Activated naive CD8-positive, alpha-beta T cell treated with anti-CD3 and anti-CD28 coated beads, Interleukin-2, amount 50 U/mL, for 24 hours (primary cell): ENCODE results near the gene ROMO1.

Experiments used
- ATAC-seq: fragments of 150-1000 bp; cut with Tn5 transposase; one replicate; pipeline ENCODE4 v1.10.0; 2021
- DNase-seq: peaks from one replicate; pipeline ENCODE4 v3.0.0; 2021
- H3K27ac Mint-ChIP-seq: one replicate; pipeline ENCODE4 v1.8.0; 2021; ENCODE audit warnings: mild to moderate bottlenecking, mixed read lengths
- H3K27me3 Mint-ChIP-seq: one replicate; pipeline ENCODE4 v1.8.0; 2021; ENCODE audit warnings: mixed read lengths
- H3K36me3 Mint-ChIP-seq: one replicate; pipeline ENCODE4 v1.8.0; 2021; ENCODE audit warnings: low read depth, mixed read lengths
- H3K4me1 Mint-ChIP-seq: one replicate; pipeline ENCODE4 v1.8.0; 2021; ENCODE audit warnings: mixed read lengths
- H3K4me3 Mint-ChIP-seq: one replicate; pipeline ENCODE4 v1.8.0; 2021; ENCODE audit warnings: mild to moderate bottlenecking, moderate library complexity, mixed read lengths
- H3K9me3 Mint-ChIP-seq: one replicate; pipeline ENCODE4 v1.8.0; 2021; ENCODE audit warnings: mixed read lengths

ROMO1 gene

DNA sequence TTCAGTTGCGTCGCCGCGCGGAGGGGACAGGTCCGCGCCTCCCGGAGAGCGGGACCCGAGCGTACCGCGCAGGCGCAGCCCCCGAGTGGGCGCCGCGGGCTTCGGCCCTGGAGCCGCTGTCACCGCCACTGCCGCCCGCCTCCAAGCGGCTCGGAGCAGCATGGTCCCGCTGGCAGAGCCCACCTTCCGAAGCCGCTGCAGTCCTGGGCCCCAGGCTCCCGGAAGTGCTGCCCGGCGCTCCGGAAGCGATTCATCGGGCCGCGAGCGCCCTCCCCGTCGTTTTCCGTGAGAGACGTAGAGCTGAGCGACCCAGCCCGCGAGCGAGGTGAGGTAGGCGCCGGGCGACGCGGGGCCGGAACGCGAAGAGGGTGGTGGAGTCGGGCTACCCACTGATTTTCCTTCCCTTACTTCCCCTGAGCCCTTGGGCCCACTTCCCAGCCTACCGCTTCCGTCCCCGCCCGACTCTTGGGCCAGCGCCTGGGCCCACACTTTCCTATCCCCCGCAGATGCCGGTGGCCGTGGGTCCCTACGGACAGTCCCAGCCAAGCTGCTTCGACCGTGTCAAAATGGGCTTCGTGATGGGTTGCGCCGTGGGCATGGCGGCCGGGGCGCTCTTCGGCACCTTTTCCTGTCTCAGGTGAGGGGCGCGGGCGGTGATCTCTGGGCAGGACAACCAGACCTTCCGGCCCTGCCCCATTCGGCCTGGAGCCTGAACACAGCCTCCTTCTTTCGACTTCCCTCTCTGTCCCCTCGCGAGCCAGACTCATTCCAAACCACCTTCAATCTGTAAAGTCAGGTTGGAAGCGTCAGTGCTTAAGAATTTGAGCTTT lies at the start of gene ROMO1, which contains the start of gene NFS1:
TSS of gene ROMO1 (plus strand) at position 279 of the 830 bp plus-strand sequence. CDS start at position 507, 228 bp downstream.
TSS of gene NFS1 (minus strand) at position 226 of the 830 bp plus-strand sequence. CDS start at position 162, 64 bp downstream.
- peak; percentile 89 for DNase-seq
- H3K27ac Mint-ChIP-seq, result peak within 1 kb of the TSS; percentile 97

DNA sequence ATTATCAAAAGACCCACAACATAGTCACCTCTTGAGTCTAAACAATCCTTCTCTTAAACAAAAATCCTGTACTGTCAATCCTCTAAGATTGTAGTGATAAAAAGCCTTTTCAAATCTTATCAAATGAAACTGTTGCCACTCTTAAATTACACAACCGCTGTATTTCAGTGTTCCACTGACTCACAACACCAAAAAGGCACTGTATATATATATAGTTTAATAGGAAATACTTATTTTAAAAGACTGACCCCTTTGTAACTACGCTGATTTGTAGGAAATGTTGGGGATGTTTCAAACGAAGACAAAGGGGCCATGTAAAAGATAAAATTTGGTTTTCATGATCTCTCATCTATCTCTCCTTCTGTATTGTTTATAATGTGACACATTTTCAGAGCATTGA lies 48.6 kb upstream of the ROMO1 start:
- Mint-ChIP-seq H3K36me3 (peaks cover 39% of the 10 kb centered on the region), H3K9me3 (no peaks in the 10 kb centered on the region), H3K27ac (no peak overlapping the region), H3K4me3 (no peak overlapping the region), H3K4me1 (peaks cover 57% of the 10 kb centered on the region), H3K27me3 (no peaks in the 10 kb centered on the region)
- ATAC-seq, result no peak
- no peak for DNase-seq

More for the DNA sequence above, at the start of gene ROMO1, which contains the start of gene NFS1:
- Mint-ChIP-seq H3K36me3 (peaks cover 56% of the 10 kb centered on the region), H3K9me3 (no peaks in the 10 kb centered on the region), H3K4me3 (peak within 1 kb of the TSS; percentile 96), H3K27me3 (no peaks in the 10 kb centered on the region), H3K4me1 (peaks cover 47% of the 10 kb centered on the region)
- peak; percentile 93 for ATAC-seq

DNA sequence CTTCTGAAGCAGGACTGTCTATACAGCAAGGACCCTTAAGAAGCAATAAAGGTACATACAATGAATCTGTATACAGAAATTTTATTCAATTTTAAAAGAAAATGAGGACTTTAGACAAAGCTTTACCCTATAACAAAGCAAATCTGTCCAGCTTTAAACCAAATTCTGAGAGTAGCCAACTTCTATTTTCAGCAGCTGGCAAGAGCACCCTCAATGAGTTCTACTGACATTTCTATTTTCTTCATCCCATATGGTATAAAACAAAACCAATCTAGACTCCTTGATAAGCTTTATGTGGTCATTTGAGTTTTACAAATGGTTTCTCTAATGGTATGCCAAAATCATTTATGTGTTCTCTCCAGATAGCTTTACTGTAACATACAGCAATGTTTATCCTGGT lies 47.2 kb upstream of the ROMO1 start:
- peaks cover 59% of the 10 kb centered on the region for H3K4me1 Mint-ChIP-seq
- no peak overlapping the region for H3K27ac Mint-ChIP-seq
- H3K9me3 Mint-ChIP-seq, result no peaks in the 10 kb centered on the region
- peaks cover 43% of the 10 kb centered on the region for H3K36me3 Mint-ChIP-seq
- no peak for ATAC-seq
- H3K4me3 Mint-ChIP-seq, result no peak overlapping the region
- DNase-seq, result no peak
- no peaks in the 10 kb centered on the region for H3K27me3 Mint-ChIP-seq

DNA sequence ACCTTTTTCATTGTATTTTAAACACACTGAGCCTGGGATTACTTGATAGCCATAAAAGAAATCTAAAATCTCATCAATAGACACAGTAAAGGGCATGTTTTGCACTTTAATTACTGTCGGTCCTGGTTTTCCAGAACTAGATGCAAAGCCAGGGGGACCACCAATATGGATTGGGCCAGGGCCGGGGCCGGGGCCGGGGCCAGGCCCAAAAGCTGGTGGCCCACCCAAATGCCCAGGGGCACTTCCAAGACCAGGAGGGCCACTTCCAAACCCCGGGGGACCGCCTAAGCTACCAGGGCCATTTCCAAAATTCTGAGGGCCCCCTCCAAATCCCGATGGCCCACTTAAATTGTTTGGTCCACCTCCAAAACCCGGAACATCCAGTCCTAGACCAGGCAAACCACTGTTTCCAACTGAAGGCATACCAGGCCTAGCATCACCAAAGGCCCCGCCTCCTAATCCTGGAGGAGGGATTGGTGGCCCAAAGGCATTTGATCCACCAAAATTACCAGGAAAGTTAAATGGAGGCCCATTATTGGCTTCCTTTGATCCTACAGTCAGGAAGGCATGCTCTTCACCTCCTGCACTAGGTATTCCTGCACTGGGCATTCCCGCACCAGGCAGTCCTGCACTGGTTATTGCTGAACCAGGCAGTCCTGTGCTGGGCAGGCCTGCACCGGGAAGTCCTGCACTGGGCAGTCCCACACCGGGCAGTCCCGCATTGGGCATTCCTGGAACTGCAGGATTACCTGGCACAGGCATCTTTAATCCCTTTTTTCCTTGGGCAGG lies 46.4 kb upstream of the ROMO1 start:
- no peak overlapping the region for H3K4me3 Mint-ChIP-seq
- peaks cover 46% of the 10 kb centered on the region for H3K36me3 Mint-ChIP-seq
- no peak for DNase-seq
- H3K27me3 Mint-ChIP-seq, result no peaks in the 10 kb centered on the region
- ATAC-seq, result no peak
- peaks cover 62% of the 10 kb centered on the region for H3K4me1 Mint-ChIP-seq
- H3K9me3 Mint-ChIP-seq, result no peaks in the 10 kb centered on the region
- no peak overlapping the region for H3K27ac Mint-ChIP-seq

DNA sequence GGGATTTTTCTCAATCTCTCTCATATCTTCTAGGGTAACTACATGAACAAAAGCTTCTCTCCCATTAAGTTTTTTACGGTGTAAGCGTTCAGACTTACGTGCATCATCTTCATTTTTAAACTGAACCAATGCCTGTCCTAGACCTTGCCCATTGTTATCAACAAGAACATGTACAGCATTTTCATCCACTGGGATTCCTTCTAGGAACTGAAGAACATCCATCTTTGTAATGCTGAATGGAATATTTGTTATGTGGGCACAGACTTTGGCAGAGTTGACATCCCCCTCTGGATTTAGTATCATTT lies 45.8 kb upstream of the ROMO1 start:
- ATAC-seq, result no peak
- peaks cover 61% of the 10 kb centered on the region for H3K4me1 Mint-ChIP-seq
- H3K9me3 Mint-ChIP-seq, result no peaks in the 10 kb centered on the region
- H3K27ac Mint-ChIP-seq, result no peak overlapping the region
- DNase-seq, result no peak
- H3K36me3 Mint-ChIP-seq, result peaks cover 45% of the 10 kb centered on the region
- no peak overlapping the region for H3K4me3 Mint-ChIP-seq
- H3K27me3 Mint-ChIP-seq, result no peaks in the 10 kb centered on the region

DNA sequence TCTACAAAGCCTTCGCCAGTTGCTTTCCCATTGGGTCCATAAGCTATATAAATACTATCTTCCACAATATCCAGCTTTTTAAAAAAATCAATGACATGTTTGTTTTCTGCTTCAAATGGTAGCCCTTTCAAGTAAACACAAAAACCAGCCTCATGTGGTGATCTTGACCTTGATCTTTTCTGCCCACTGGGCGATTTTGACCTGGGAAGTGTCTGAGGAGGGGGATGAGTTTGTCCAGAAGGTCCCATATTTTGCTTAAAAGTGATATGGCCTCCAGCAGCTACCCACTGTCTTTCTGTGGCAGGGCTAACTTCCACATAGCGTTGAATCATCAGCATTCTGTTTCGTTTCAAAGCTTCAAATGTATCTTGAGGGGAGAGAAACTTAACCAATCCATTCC lies 45.3 kb upstream of the ROMO1 start:
- Mint-ChIP-seq H3K27ac (no peak overlapping the region), H3K36me3 (peaks cover 43% of the 10 kb centered on the region), H3K27me3 (no peaks in the 10 kb centered on the region), H3K9me3 (no peaks in the 10 kb centered on the region), H3K4me3 (no peak overlapping the region), H3K4me1 (peaks cover 63% of the 10 kb centered on the region)
- ATAC-seq (no peak), DNase-seq (no peak)

DNA sequence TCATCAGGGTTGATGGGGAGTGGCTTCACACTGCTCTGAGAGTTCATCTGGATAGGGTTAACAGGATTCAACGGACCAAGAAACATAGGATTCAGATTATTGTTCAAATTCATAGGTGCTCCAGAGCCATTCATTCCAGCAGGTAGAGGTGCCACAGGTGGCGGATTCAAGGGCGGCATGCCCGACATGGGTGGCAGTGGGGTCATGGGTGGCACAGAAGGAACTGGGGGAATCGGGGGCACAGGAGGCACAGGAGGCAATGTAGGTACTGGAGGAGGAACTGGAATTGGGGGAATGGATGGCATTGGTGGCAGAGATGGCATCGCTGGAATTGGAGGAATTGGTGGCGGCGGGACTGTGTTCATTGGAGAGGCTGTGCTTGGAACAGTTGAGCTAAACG lies 44.8 kb upstream of the ROMO1 start:
- no peak overlapping the region for H3K27ac Mint-ChIP-seq
- peaks cover 63% of the 10 kb centered on the region for H3K4me1 Mint-ChIP-seq

DNA sequence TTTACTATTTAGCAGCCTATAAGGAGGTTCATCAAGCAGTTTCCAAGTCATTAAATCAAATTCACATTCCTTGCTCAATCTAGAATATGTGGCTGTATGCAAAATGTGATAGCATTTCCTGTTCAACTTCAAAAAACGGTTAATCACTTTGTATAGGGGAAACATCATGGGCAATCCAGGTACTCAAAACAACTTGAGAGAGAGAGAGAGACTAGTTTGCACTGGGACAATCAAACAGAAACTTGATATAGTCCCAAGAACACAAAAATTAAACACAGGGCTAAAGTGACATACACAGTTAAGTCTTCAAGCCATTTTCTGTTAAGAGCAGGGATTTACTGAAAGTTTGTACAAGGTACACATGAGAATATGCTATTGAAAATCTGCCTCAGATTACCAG lies 41.9 kb upstream of the ROMO1 start:
- H3K4me1 Mint-ChIP-seq, result peaks cover 63% of the 10 kb centered on the region
- peaks cover 40% of the 10 kb centered on the region for H3K36me3 Mint-ChIP-seq
- H3K27ac Mint-ChIP-seq, result peak overlapping the region; percentile 40
- no peak for ATAC-seq
- H3K4me3 Mint-ChIP-seq, result no peak overlapping the region
- no peaks in the 10 kb centered on the region for H3K9me3 Mint-ChIP-seq
- no peaks in the 10 kb centered on the region for H3K27me3 Mint-ChIP-seq
- no peak for DNase-seq

More for the DNA sequence above, 44.8 kb upstream of the ROMO1 start:
- Mint-ChIP-seq H3K9me3 (no peaks in the 10 kb centered on the region), H3K27me3 (no peaks in the 10 kb centered on the region), H3K4me3 (no peak overlapping the region), H3K36me3 (peaks cover 43% of the 10 kb centered on the region)
- ATAC-seq (no peak), DNase-seq (no peak)

DNA sequence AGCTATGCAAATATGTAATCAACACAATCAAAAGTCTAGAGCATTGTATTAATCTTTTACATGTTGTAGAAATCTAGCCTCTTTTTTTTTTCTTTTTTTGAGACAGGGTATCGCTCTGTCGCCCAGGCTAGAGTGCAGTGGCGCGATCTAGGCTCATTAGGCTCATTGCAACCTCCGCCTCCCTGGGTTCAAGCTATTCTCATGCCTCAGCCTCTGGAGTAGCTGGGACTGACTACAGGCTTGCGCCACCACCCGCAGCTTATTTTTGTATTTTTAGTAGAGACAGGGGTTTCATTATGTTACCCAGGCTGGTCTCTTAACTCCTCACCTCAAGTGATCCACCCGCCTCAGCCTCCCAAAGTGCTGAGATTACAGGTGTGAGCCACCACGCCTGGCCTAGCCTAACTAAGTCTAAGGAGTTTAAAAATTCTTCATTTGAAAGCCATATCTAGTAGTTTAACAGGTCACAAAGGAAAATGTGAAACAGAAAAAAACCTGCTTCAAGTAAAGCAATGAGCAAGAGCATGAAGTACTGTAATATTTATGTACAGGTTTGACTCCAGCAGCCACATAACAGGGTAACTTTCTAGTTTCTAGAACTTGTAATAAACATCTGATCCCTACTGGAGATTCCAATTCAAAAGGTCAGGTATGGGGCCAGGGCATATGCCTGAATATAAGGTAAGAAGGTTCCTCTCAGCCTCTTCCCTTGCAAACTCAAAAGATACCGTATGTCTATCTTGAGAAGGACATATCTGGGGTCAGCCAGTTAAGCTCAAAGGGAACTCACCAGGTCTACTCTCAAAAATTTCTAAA lies 38.9 kb upstream of the ROMO1 start:
- ATAC-seq (peak; percentile 62), DNase-seq (peak; percentile 33)
- Mint-ChIP-seq H3K4me3 (peak overlapping the region; percentile 80), H3K27me3 (no peaks in the 10 kb centered on the region), H3K4me1 (peaks cover 74% of the 10 kb centered on the region), H3K36me3 (peaks cover 50% of the 10 kb centered on the region), H3K9me3 (no peaks in the 10 kb centered on the region), H3K27ac (peak overlapping the region; percentile 98)

DNA sequence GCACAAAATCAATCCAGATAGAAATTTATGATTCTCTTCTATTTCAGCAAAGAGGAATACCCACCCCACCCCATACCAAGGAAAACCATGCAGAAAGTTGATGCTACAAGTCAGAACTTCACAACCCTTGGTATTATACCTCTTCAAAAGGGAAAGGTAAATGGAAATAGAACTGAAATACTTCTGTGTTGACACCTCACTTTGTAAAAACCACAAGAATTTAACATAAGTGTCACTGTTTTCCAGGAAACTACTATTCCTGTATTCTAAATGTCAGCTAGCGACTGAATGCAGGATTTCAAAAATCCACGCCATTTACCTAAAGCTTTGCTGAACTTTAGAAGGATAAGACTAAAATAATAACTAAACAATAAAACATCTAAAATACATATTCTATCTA lies 38.2 kb upstream of the ROMO1 start:
- Mint-ChIP-seq H3K36me3 (peaks cover 50% of the 10 kb centered on the region), H3K27ac (peak overlapping the region; percentile 98), H3K4me3 (peak overlapping the region; percentile 80), H3K27me3 (no peaks in the 10 kb centered on the region), H3K4me1 (peaks cover 71% of the 10 kb centered on the region), H3K9me3 (no peaks in the 10 kb centered on the region)
- ATAC-seq, result peak; percentile 27
- no peak for DNase-seq

DNA sequence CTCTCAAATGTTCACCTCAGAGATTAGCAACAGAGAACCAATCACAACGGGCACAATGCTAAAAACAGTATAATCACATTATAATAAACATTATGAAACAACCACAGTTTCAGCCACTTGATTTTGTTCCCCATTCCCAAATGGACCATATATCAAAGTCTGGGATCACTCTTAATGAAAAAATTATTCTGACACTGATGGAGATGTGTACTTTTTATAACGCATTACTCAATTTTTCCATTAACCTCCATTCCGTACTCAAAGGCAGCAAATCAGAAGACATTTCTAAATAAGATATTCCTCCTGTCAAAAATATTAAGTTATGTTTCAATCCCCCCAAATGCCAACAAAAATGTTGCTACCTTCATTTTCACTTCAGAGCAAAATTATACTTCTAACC lies 37.3 kb upstream of the ROMO1 start:
- Mint-ChIP-seq H3K4me3 (peak overlapping the region; percentile 80), H3K27me3 (no peaks in the 10 kb centered on the region), H3K36me3 (peaks cover 46% of the 10 kb centered on the region), H3K27ac (peak overlapping the region; percentile 98), H3K9me3 (no peaks in the 10 kb centered on the region), H3K4me1 (peaks cover 63% of the 10 kb centered on the region)
- no peak for ATAC-seq
- DNase-seq, result no peak

DNA sequence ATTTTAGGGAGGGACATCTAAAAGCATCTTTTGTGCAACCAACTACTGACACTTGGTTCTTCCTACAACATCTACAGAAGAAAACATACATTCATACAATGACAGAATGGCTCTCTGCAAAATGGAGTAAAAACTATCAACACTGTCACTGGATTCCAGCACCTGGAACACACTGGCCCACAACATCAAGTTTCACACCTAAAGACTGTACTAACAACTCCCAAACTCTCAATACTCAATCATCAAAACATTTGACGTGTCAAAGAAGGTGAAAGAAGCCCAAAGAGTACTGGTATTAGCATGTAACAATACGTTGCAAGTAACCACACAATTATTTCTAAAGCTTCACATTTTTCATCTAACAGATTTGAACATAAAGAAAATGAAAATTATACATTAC lies 36.7 kb upstream of the ROMO1 start:
- H3K36me3 Mint-ChIP-seq, result peaks cover 40% of the 10 kb centered on the region
- no peaks in the 10 kb centered on the region for H3K9me3 Mint-ChIP-seq
- ATAC-seq (no peak), DNase-seq (no peak)
- H3K27ac Mint-ChIP-seq, result peak overlapping the region; percentile 98
- H3K4me1 Mint-ChIP-seq, result peaks cover 57% of the 10 kb centered on the region
- no peaks in the 10 kb centered on the region for H3K27me3 Mint-ChIP-seq
- peak overlapping the region; percentile 80 for H3K4me3 Mint-ChIP-seq

DNA sequence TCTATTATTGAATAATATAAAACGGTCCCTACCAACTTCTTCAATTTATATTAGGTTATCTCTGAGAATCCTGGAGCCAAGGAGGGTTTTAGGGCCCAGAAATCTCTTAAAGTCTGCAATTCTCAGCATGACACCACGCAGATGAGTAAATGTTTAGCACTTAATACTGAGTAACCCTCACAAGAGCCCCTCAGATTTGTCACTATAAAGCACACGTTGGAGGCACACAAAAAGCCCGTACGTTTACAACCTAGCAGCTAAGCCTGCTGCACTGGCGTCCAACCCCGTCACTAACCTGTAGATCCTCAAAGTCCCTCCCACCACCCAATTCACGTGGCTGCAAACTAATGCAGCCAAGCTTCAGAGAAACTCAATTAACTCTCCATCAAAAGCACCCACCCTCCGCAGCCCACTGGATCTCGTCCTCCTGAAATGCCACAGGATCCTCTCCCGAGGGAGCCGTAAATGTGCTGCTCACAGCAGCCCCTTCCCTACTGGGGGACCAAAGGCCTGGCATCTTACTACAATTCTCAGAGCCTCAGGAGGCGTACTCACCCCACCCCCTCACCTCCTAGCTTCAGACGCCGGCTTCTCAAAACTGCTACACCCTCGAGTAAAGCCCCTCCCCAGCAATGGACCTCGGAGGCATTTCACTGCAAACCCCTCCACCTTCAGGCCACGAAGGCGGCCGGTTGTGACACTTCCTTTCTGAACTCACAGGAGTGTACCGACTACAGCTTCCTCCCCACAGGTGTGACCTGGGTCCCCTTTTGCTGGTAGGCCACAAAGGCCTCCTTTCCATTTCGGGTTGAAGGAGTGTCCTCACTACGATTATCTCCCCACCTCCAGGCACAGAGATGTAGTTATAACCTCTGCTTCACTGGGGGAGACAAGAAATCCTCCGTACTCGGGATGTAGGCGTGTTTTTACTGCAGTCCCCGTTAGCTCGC lies 35.4 kb upstream of the ROMO1 start:
- no peaks in the 10 kb centered on the region for H3K27me3 Mint-ChIP-seq
- H3K36me3 Mint-ChIP-seq, result peaks cover 42% of the 10 kb centered on the region
- H3K4me1 Mint-ChIP-seq, result peaks cover 46% of the 10 kb centered on the region
- H3K4me3 Mint-ChIP-seq, result peak overlapping the region; percentile 80
- DNase-seq, result peak; percentile 62
- peak; percentile 23 for ATAC-seq
- H3K9me3 Mint-ChIP-seq, result no peaks in the 10 kb centered on the region
- peak overlapping the region; percentile 98 for H3K27ac Mint-ChIP-seq
